SU-DHL-6 (cell line): ENCODE data around the gene RPP25L.

ENCODE experiments used
- CTCF ChIP-seq: fragments of 200-600 bp; sonication (generic); IDR thresholded peaks from one replicate; pipeline ENCODE4 v1.5.1; 2017; ENCODE audit warnings: antibody characterized with exemption, mild to moderate bottlenecking, low read length, moderate library complexity; ENCODE audit not compliant: insufficient read depth, poor library complexity, severe bottlenecking
- EZH2phosphoT487 ChIP-seq: fragments of 200-600 bp; sonication (generic), shearing (Covaris generic); conservative IDR thresholded peaks from 2 replicates; pipeline ENCODE4 v1.6.1; 2018; ENCODE audit warnings: mild to moderate bottlenecking, antibody characterized with exemption, low read length, moderate library complexity, mixed read lengths

DNA sequence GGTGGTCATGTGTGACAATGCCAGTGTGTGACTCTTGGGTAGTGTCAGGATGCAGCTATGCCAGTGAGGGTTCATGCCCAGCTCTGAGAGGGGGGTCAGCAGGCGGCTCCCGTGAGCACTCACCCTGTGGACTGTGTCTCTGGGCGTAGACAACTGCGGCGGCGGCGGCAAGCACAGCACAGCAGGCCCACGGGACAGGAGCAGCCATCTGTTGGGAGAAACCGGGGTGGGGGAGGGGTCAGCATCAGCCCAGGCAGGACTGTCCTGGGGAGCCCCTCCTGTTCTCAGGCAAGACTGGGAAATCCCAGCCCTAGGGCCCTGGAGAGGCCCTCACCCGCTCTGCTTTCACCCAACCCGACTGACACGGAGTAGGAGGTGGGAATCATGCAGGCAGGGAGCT is 43.1 kb downstream of the RPP25L start:
- TF ChIP-seq CTCF (no peak), EZH2phosphoT487 (no peak)
